Retinal pigment epithelial cell (primary cell): ENCODE measurements around the gene KLHL2.
"Not testable (repeated sequence)": the region's sequence is repeated elsewhere in the genome, so short reads cannot be mapped to it uniquely, and the experiment has no call there.

Experiments used
- DNase-seq: peaks from one replicate; pipeline ENCODE4 v3.0.0-alpha.2; 2010; ENCODE audit warnings: low read depth
- H3K4me3 ChIP-seq: 2 replicates; pipeline ENCODE4 v1.5.1; 2011; ENCODE audit warnings: mild to moderate bottlenecking, low read length, control low read depth, moderate library complexity
- TF ChIP-seq, protein P1 (sequence below): conservative IDR thresholded peaks from 2 replicates; pipeline ENCODE4 v1.5.1; 2011; ENCODE audit warnings: low read depth, low read length, control low read depth, inconsistent platforms

KLHL2 gene

DNA sequence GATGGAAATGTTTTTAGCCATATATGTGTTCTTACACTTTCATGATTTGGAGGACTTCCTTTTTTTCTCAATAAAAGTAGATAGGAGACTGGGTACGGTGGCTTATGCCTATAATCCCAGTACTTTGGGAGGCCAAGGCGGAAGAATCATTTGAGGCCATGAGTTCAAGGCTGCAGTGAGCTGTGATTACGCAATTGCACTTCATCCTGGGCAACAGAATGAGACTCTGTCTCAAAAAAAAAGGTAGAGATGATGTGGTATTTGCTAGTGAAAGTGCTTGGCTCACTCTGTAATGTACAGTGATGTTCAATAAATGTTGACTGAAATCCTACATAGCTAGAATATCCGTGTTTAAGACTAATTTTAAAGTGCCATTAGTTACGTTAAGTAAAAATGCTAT, 27.4 kb downstream of the KLHL2 start:
- H3K4me3 ChIP-seq: no peak overlapping the region
- TF ChIP-seq, protein P1, sequence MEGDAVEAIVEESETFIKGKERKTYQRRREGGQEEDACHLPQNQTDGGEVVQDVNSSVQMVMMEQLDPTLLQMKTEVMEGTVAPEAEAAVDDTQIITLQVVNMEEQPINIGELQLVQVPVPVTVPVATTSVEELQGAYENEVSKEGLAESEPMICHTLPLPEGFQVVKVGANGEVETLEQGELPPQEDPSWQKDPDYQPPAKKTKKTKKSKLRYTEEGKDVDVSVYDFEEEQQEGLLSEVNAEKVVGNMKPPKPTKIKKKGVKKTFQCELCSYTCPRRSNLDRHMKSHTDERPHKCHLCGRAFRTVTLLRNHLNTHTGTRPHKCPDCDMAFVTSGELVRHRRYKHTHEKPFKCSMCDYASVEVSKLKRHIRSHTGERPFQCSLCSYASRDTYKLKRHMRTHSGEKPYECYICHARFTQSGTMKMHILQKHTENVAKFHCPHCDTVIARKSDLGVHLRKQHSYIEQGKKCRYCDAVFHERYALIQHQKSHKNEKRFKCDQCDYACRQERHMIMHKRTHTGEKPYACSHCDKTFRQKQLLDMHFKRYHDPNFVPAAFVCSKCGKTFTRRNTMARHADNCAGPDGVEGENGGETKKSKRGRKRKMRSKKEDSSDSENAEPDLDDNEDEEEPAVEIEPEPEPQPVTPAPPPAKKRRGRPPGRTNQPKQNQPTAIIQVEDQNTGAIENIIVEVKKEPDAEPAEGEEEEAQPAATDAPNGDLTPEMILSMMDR: no peak
- no peak for DNase-seq

DNA sequence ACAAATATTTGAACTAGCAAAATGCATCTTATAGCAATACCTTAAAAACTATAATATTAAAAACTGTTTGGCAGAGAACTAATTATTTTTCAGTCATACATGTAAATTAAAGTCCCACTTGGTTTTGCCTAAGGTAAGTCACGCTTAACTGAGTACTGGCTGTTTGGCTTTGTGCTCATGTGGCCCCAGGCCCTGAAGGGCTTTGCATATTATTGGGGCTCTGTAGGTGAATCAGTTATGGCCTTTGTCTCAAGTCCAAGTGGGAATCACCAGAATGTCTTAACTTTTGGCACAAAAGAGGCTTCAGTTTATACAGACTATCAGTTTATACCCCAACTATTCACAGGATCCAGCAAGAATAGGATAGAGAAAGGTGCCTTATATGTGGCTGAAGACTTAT, 29.5 kb downstream of the KLHL2 start:
- H3K4me3 ChIP-seq, DNase-seq: not testable (repeated sequence)

DNA sequence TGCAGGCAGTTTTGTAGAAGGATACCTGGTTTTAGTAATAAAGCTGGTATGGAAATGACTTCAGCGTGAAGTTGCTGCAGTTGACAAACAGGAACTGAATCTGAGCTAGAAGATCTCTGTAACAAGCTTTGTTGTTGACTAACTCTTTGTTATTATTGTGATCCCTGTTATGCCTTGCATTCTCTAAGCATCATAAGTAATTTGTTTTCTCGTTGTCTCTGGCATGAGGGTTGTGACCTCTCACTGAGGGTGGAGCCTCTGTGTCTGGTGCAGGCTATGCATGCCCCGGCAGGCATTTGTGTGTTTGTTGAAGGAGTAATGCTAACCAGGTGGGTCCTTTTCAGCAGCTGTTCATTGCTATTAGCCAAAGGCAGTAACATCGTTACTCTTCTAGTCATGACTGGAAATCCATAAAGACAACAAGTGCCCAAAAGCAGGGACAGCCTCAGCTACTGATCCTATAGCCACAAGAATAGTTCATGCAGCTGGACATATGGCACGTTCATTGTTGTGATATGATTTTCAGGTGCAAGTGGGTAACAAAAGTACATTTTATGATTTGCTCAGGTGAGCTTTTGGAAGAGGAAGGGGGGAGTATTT, 30.8 kb downstream of the KLHL2 start:
- not testable (repeated sequence) for H3K4me3 ChIP-seq, DNase-seq

DNA sequence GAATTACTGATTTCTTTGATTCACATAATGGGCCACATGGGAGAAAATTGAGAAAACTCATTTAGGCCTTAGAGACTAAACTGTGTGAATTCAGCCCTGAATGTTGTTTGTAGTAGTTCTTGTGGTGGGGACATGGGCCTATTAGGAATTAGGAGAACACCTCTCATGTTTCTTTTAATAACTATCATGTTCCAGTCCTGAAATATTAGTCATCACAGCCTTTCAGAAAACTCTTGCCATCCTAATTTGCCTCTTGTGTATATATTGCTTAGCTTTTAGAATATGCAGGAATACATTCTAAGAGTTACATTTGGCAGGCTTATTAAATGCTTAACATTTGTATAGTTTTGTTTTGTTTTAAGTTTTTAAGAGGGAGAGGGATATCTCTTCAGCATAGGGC, 33.4 kb downstream of the KLHL2 start:
- H3K4me3 ChIP-seq, DNase-seq: not testable (repeated sequence)

DNA sequence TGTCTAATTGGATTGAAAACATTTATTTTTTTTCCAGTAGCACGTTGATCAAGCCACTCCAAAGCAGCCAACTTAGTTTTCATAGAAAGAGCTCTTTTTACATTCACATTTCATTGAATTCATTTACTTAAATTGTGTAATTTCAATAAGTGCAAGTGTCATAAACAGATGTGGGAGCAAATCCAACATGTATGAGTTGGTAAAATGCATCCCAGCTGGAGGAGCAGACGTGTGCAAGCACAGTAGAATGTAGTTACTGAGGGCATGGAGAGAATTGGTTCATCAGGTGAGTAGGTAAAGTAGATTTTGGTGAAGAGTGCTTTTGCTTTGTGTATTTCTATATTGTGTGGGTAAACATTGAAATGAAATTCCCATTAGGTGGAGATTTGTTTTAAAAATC, 36.8 kb downstream of the KLHL2 start:
- DNase-seq, H3K4me3 ChIP-seq: not testable (repeated sequence)

DNA sequence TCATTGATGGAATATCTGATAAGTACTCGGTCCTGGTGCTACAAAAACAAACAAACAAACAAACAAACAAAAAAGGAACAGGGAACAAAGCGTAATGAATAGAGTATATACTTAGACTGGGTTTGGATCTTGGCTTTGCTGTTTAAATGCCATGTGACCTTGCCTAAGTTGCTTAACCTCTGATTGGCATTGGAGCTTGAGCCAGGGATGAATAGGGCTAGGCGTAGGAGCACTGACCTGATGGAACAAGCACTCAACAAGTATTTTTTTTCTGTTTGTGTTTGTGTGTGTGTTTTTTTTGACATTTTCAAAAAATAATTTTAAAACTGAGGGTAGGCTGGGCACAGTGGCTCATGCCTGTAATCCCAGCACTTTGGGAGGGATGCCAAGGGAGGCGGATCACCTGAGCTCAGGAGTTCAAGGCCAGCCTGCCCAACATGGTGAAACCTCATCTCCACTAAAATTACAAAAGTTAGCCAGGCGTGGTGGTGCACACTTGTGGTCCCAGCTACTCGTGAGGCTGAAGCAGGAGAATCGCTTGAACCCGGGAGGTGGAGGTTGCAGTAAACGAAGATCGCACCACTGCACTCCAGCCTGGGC, 37.3 kb downstream of the KLHL2 start:
- not testable (repeated sequence) for H3K4me3 ChIP-seq, DNase-seq

DNA sequence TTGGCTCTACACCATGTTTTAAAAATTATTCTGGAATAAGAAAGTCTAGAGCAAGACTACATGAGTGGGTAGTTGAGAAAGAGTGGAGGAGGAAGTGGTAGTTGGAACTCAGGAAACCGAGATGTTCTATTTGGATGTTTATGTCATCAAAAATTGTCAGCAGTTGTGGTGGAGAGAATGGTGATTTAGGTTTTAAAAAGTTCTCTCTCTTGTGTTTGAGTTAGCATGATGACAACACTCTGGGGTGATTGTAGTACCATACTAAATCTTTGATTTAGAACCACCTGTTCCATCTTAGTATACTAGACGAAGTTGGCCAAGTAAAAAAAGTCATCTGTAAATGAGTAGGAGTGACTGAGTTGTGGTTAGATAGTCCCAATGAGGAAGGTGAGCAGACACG, 40.7 kb downstream of the KLHL2 start:
- TF ChIP-seq, protein P1: no peak
- no peak overlapping the region for H3K4me3 ChIP-seq
- no peak for DNase-seq

DNA sequence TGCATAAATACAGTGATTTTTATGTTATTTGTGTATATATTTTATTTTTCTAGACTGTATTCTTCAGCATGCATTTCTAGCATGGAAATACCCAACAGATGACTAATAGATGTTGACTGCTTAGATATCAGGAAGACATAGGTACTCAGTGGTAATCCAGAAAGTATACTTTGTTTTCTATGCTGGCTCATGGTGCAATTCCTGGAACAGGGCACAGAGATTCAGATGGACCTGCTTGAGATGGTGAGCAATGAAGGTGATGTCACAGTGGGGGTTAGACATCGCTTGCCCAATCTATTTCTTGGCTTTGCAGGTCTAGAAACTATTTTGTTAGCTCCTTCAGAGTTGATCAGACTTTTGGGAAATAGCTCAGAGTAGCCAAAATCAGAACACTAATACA, 41.5 kb downstream of the KLHL2 start:
- H3K4me3 ChIP-seq, DNase-seq: not testable (repeated sequence)

DNA sequence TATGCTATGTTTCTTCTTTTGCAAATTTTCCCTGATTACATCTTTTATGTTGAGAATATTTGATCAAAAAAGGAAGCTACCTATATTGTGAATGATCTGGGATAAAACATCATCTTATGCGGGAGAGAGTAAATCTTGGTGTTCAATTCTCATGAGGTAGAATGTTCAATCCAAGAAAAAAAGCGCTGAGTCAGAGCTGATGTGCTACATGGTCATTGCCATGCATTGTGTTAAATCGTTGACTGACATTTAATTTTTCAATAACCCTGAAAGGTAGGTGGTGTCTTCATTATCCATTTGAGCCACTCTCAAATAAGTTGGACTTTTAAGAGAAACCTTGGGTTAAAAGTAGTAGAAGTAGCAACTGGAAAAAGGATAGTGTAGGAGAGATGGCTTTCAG, 47.4 kb downstream of the KLHL2 start:
- DNase-seq, H3K4me3 ChIP-seq: not testable (repeated sequence)

DNA sequence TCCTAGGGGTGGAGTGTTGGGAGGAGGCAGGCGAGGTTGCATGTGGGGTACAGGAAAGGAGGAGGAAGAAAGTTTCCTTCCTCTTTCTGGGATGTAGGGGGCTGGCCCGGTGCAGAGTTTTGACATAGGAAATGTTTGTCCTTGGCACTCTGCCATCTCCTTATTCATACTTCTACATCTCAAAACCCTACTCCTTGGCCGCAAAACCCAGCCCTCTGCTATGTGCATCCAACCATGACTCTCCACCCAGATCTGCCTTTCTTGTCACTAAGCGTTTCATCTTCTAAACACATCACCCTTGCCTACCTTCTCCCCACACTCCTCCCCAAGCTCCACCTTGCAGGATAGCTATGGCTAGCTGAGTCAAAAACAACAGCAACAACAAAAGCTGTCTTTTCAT, 48.1 kb downstream of the KLHL2 start:
- DNase-seq, H3K4me3 ChIP-seq: not testable (repeated sequence)

DNA sequence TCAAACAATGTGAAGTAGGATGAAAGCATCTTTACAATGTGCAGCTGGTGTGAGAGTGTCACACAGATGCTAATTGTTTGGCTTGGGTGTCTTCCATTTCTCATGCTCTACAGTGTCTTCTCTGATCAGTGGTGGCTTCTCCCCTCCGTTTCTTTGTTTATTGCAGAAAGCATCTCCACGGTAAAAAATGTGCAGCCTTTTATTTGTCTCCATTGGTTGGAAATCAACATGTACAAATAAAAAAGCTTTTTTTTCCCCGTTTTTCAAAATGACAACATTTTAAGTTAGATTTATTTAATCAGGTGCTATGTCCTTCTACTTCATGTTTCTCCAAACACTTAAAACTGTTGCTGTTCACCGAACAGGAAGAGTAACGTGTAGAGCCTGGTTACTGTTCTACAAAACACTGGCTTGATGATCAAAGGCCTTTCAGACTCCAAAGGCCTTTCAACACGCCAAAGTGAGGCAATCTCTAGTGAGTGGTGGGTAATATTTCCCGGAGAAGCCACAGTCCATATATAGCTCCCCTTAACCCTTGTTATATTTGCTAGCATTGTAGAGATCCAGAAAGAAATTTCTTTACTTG, 48.8 kb downstream of the KLHL2 start:
- not testable (repeated sequence) for DNase-seq, H3K4me3 ChIP-seq

DNA sequence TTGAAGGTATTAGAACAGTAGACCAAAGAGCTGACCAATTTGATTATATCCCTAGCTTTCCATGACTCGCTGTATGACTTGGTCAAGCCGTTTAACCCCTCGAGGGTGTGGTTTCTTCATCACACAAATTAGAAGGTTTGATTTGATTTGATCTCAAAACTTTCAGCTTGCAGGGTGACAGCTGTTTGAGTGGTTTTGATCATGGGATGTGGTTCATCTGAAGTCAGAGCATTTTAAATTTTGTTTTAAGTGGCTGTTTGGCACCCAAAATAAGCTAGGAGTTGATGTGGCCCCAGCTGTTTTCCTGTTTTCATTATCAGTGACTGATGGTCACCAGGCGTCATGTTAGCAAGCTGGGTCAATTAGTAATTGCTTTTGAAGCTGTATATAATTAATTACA, 52.4 kb downstream of the KLHL2 start:
- not testable (repeated sequence) for DNase-seq

DNA sequence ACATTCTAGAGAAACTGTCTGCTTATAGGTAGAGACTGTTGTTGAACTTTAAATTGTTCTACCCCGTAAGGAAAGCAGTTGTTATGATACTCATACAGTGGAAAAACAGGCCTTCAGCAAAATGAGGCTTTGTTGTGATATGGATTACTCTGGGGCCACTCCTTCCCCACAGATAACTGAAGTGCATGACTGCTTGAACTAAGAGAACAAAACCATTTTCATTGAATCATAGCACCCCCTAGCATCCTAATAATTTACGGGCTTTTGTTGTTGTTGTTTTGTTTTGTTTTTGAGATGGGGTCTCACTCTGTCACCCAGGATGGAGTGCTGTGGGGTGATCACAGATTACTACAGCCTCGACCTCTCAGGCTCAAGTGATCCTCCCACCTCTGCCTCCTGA, 54.9 kb downstream of the KLHL2 start:
- not testable (repeated sequence) for H3K4me3 ChIP-seq, DNase-seq

More for the DNA sequence above, 52.4 kb downstream of the KLHL2 start:
- not testable (repeated sequence) for H3K4me3 ChIP-seq

DNA sequence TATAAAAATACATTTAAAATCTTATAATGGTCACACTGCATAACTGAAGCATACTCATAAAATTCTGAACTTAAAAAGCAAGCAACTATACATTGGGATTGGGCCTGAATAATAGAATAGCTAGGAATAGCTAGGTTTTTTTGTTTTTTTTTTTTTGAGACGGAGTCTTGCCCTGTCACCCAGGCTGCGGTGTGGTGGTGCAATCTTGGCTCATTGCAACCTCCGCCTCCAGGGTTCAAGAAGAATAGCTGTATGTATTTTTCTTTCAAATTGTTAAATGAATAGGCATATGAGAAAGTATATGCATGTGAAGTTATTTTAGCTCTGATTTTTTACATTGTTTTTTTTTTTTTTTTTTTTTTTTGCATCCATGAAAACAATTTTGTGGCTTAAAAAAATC, 56.1 kb downstream of the KLHL2 start:
- not testable (repeated sequence) for H3K4me3 ChIP-seq, DNase-seq

DNA sequence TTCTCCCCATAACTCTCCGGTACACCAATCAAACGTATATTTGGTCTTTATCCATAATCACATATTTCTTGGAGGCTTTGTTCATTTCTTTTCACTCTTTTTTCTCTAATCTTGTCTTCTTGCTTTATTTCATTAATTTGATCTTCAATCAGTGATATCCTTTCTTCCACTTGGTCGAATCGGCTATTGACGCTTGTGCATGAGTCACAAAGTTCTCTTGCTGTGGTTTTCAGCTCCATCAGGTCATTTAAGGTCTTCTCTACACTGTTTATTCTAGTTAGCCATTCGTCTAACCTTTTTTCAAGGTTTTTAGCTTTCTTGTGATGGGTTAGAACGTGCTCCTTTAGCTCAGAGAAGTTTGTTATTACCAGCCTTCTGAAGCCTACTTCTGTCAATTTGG, 62.6 kb downstream of the KLHL2 start:
- not testable (repeated sequence) for H3K4me3 ChIP-seq, DNase-seq

DNA sequence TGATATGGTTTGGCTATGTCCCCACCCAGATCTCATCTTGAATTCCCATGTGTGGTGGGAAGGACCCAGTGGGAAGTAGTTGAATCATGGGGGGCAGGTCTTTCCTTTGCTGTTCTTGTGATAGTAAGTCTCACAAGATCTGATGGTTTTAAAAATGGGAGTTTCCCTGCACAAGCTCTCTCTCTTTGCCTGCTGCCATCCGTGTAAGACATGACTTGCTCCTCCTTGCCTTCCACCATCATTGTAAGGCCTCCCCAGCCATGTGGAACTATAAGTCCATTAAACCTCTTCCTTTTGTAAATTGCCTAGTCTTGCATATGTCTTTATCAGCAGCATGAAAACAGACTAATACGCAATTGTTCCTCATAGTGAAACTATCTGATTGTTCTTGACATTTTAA, 66.1 kb downstream of the KLHL2 start:
- not testable (repeated sequence) for DNase-seq, H3K4me3 ChIP-seq

DNA sequence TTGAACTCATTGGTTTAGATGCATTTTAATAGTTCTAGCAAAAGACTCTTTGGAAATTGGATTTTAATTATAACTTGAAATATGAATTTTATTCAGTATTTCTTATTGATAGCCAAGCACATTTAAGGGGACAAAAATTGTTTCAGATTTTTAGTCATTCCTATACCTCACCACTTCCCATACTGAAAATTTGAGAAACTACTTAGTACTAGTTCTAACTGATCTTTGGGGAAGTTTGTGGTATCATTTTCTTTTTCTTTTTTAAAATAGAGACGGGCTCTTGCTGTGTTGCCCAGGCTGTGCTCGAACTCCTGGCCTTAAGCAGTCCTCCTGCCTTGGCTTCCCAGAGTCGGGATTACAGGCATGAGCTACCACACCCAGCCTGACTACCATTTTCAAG, 68.0 kb downstream of the KLHL2 start:
- H3K4me3 ChIP-seq, DNase-seq: not testable (repeated sequence)

DNA sequence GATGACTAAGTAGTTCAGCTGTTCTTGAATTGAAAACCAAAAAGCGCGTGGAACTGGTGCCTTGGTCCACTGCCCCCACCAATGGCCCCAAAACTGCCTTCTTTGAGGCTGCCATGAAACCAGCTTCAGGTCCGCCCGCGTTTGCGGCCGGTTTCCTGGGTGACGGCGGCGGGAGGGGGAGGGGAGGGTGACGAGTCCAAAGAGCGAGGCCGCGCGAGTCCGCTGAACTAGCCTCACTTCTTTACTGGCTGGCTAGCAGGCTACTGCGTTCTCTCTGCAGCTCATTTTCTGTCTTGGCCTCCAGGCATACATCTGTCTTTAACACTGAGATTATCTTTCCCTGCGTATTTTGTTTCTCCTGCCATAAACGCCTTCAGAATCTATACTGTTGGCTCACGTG, 72.2 kb downstream of the KLHL2 start:
- not testable (repeated sequence) for H3K4me3 ChIP-seq, DNase-seq
